HepG2 (cell line): ENCODE data around the gene FAM3A. TPM values are rescaled to one million over a fixed set of nuclear protein-coding genes. Genes with fewer than 3 reads are reported as not detected.
A peak's percentile ranks its signal among the peaks of the same experiment; 100 is the strongest.

Source experiments
- ATAC-seq: fragments of 200-7000 bp; cut with Tn5 transposase; 3 replicates; pipeline ENCODE4 v1.9.1; 2020; ENCODE audit warnings: mild to moderate bottlenecking, moderate library complexity
- BruUV-seq: library from RNA; stranded (reverse); fragments of 400-500 nt; replicated peaks from 2 replicates; lab custom pipeline; 2021; lab: Mats Ljungman, UMichigan
- CTCF ChIA-PET: fragments of 300-600 bp; formaldehyde crosslinking; extraction: SDS; loops from one replicate; lab custom pipeline; 2021; ENCODE audit warnings: low total read pairs, inconsistent platforms, low intra/inter-chr PET ratio; lab: Yijun Ruan, JAX
- POLR2A ChIA-PET: fragments of 350-600 bp; sonication (Branson Sonifier 250); formaldehyde crosslinking; loops from one replicate; lab custom pipeline; 2020; ENCODE audit warnings: antibody characterized with exemption, inconsistent platforms; lab: Yijun Ruan, JAX
- DNase-seq: peaks from one replicate; pipeline ENCODE4 v3.0.0-alpha.2; 2015; ENCODE audit warnings: low spot score
- FAIRE-seq: peaks from 3 replicates; lab custom pipeline; 2011; peaks lifted over from hg19 to GRCh38; lab: Jason Lieb, UNC
- H2AFZ ChIP-seq: one replicate; pipeline ENCODE4 v1.6.1; 2011; ENCODE audit warnings: low read length, inconsistent platforms
- H3K27ac ChIP-seq: fragments of 300-600 bp; 3 replicates; pipeline ENCODE4 v1.8.0; 2011; ENCODE audit warnings: mixed run types, mild to moderate bottlenecking, mixed read lengths, low read length, inconsistent platforms; ENCODE audit not compliant: insufficient read depth; ENCODE audit errors: extremely low read length
- H3K27me3 ChIP-seq, 2 experiments: fragments of 200-600 bp in 1 of 2; 2 replicates in 1 of 2; 3 replicates in 1 of 2; pipeline versions ENCODE4 v1.6.0 to v1.8.0; 2011; ENCODE audit warnings: low read length in 2 of 2, mild to moderate bottlenecking in 2 of 2, moderate library complexity in 2 of 2, inconsistent platforms in 1 of 2; ENCODE audit not compliant: insufficient read depth in 2 of 2, control insufficient read depth in 1 of 2
- H3K36me3 ChIP-seq, 2 experiments: fragments of 200-600 bp in 1 of 2; replicated peaks in 1 of 2; 2 replicates in 1 of 2; 3 replicates in 1 of 2; pipeline versions ENCODE4 v1.5.1 to v1.8.0; 2011; ENCODE audit warnings: low read length in 2 of 2, inconsistent platforms in 1 of 2; ENCODE audit not compliant: insufficient read depth in 2 of 2, control insufficient read depth in 1 of 2
- H3K4me1 ChIP-seq: 2 replicates; pipeline ENCODE4 v1.5.1; 2012; ENCODE audit warnings: low read length, inconsistent platforms; ENCODE audit not compliant: insufficient read depth
- H3K4me2 ChIP-seq: 2 replicates; pipeline ENCODE4 v1.6.0; 2011; ENCODE audit warnings: low read depth, low read length, inconsistent platforms
- H3K4me3 ChIP-seq, 3 experiments: fragments of 200-600 bp in 1 of 3; sonication (generic), shearing (Covaris generic) in 1 of 3; replicated peaks in 1 of 3; 2 replicates each; pipeline ENCODE4 v1.5.1; 2011 to 2016; ENCODE audit warnings: low read length in 3 of 3, inconsistent platforms in 2 of 3, low read depth in 2 of 3, mild to moderate bottlenecking in 2 of 3, control low read depth in 1 of 3, mixed read lengths in 1 of 3; ENCODE audit not compliant: insufficient read depth in 1 of 3
- H3K79me2 ChIP-seq: one replicate; pipeline ENCODE4 v1.6.1; 2011; ENCODE audit warnings: low read length, inconsistent platforms; ENCODE audit not compliant: insufficient read depth
- H3K9ac ChIP-seq: 2 replicates; pipeline ENCODE4 v1.6.0; 2011; ENCODE audit warnings: mild to moderate bottlenecking, low read depth, low read length, inconsistent platforms; ENCODE audit not compliant: insufficient read depth
- H3K9me3 ChIP-seq: 2 replicates; pipeline ENCODE4 v1.5.1; 2012; ENCODE audit warnings: mild to moderate bottlenecking, low read length
- H4K20me1 ChIP-seq: 2 replicates; pipeline ENCODE4 v1.6.0; 2011; ENCODE audit warnings: inconsistent platforms, mild to moderate bottlenecking, low read length, moderate library complexity; ENCODE audit not compliant: insufficient read depth
- ARID4A ChIP-seq: sonication (generic); formaldehyde crosslinking; IDR thresholded peaks from 2 replicates; pipeline ENCODE4 v1.5.0; 2020; ENCODE audit warnings: mild to moderate bottlenecking, missing genetic modification reagents, borderline replicate concordance
- JUND ChIP-seq: sonication (generic); formaldehyde crosslinking; IDR thresholded peaks from 2 replicates; pipeline ENCODE4 v1.8.0; 2022; ENCODE audit warnings: mild to moderate bottlenecking, missing genetic modification reagents
- NFKBIZ ChIP-seq: IDR thresholded peaks from 2 replicates; pipeline ENCODE4 v1.6.1; 2018; ENCODE audit warnings: missing genetic modification reagents, missing compliant biosample characterization
- SETDB1 ChIP-seq: sonication (generic); formaldehyde crosslinking; IDR thresholded peaks from 2 replicates; pipeline ENCODE4 v1.5.1; 2020; ENCODE audit warnings: missing genetic modification reagents, mild to moderate bottlenecking, borderline replicate concordance
- SMARCC2 ChIP-seq: fragments of 450-650 bp; IDR thresholded peaks from 2 replicates; pipeline ENCODE4 v1.6.1; 2017; ENCODE audit warnings: antibody characterized with exemption, mild to moderate bottlenecking
- ZBTB14 ChIP-seq: sonication (generic); formaldehyde crosslinking; IDR thresholded peaks from 2 replicates; pipeline ENCODE4 v1.4.0; 2020; ENCODE audit warnings: missing genetic modification reagents
- ZNF335 ChIP-seq: sonication (generic); formaldehyde crosslinking; IDR thresholded peaks from 2 replicates; pipeline ENCODE4 v1.4.0; 2020; ENCODE audit warnings: missing genetic modification reagents
- ZNF501 ChIP-seq: sonication (generic); formaldehyde crosslinking; IDR thresholded peaks from 2 replicates; pipeline ENCODE4 v1.5.1; 2020; ENCODE audit warnings: mild to moderate bottlenecking, moderate library complexity, missing genetic modification reagents
- ZNF577 ChIP-seq: sonication (generic); formaldehyde crosslinking; IDR thresholded peaks from 2 replicates; pipeline ENCODE4 v1.4.0; 2020; ENCODE audit warnings: mild to moderate bottlenecking, low read depth, missing genetic modification reagents, borderline replicate concordance
- WGBS: methylation state at CpG from one replicate; pipeline ENCODE4 v1.1.6; 2017; ENCODE audit warnings: low lambda C conversion rate; 5-methylcytosine and 5-hydroxymethylcytosine counted together
- in situ Hi-C: cut with HindIII; loops from 2 replicates; pipeline ENCODE4 v1.10.0; 2017; ENCODE audit warnings: low pct_unique_long_range_greater_than_20kb; ENCODE audit not compliant: extremely low pct_ligation_motif_present
- intact Hi-C: fragments of 100-400 bp; cut with micrococcal nuclease; formaldehyde crosslinking; loops from one replicate; pipeline ENCODE4 v1.10.0; 2022; ENCODE audit not compliant: unreplicated experiment
- polyA plus RNA-seq, 8 experiments: library from polyadenylated mRNA; depleted of rRNA in 3 of 8; stranded (reverse) in 7 of 8; unstranded in 1 of 8; fragments of >200 nt; fragmentation: Illumina TruSeq in 4 of 8; extraction: Trizol in 4 of 8; gene quantifications; 2 replicates each; pipeline versions ENCODE4 v1.2.1 to v1.2.3, GENCODE V29; 2011 to 2016; ENCODE audit warnings: low read depth in 4 of 8, missing spikeins in 1 of 8, mixed read lengths in 1 of 8; ENCODE audit not compliant: insufficient read depth in 1 of 8
- total RNA-seq, 5 experiments: library from RNA; depleted of rRNA; stranded (reverse); fragments of >200 nt; fragmentation: Illumina TruSeq; extraction: Trizol; gene quantifications; 2 replicates each; pipeline ENCODE4 v1.2.3, GENCODE V29; 2016; ENCODE audit warnings: low read depth in 1 of 5

Gene FAM3A
- total and polyA plus RNA-seq, 2 of the 13 experiments (the other 11 are each of a cell fraction or from before 2014, with no cell fraction given) = 11.2 to 22.7 TPM

DNA sequence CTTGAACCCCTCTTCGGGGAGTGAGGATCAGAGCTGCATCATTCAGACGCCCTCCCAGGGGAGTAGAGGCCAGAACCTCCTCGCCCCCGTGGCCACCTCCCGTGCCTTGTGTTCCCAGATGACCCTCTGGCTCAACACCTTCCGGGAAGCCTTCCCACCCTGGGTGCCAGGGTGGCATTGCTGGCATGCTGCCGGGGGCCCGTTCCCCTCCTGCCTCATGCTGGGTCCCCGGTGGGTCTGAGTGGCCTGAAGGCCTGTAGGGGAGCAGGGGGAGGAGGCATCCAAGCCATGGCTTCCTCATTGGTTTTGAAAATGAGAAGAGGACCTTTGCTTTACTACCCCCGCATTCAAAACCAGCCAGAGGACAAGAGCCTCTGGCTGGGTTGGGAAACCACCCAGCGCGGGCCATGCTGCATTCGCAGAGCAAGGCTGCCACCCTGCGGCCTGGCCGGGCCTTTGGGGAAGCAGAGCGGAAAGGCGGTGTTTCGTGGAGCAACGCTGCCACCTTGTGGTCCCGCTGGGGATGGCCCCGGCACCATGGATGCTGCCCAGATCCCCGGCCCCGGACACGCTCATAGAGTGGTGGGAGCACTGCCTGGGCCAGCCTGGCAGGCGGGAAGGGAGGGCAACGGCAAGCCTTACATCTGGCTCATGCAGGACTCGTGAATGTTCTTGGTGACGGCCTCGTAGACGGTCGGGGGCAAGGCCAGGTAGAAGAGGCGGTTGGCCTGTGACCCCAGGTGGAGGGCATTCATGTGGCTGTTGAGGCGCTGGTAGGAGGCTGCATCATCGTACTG is 18.7 kb upstream of the FAM3A start (continued):
- peak; percentile 36; the same call in 1 of the 2 replicates for TF ChIP-seq ARID4A (CRISPR knock-in tag)

DNA sequence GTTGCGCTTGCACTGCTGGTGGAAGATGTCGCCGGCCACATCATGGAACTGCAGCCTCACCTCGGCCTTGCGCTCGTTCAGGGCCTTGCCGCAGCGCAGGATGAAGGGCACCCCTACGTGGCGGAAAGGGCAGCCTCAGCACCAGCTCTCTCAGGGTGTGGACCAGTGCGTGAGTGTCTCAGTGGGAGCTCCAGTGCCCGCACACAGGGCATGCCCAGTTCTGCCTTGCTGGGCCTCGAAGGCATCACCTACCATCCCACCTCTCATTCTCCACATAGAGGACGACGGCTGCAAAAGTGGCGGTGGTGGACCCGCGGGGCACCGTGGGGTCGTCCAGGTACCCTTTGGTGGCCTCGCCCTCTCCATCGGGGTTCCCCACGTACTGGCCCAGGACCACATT is 16.7 kb upstream of the FAM3A start:
- TF ChIP-seq NFKBIZ (no peak), JUND (CRISPR knock-in tag) (no peak), SMARCC2 (no peak), ZNF501 (CRISPR knock-in tag) (no peak), ZNF335 (no peak), SETDB1 (CRISPR knock-in tag) (no peak), ZBTB14 (CRISPR knock-in tag) (no peak), ZNF577 (CRISPR knock-in tag) (no peak)
- TF ChIP-seq, all 625 proteins: peak for 0
- no peaks in the 10 kb centered on the region for H3K27me3 ChIP-seq
- DNase-seq = no peak
- in situ Hi-C loops (loop anchor here (25.0 kb wide), 1 partner anchor 120 kb away; the partner anchor contains the start of genes DNASE1L1 and TAFAZZIN), intact Hi-C loops (no loop called here)
- H4K20me1 ChIP-seq = no peaks in the 10 kb centered on the region
- no peak for FAIRE-seq
- no peaks in the 10 kb centered on the region for H3K79me2 ChIP-seq
- ChIA-PET POLR2A (interaction anchor here (0.9 to 1.1 kb wide), 2 partner anchors 11 to 123 kb away, joined by 3 read pairs; partner anchors contain the start of gene DNASE1L1), CTCF (no interaction called here)
- no TSS peak for BruUV-seq
- peaks cover 25% of the 10 kb centered on the region for H3K4me1 ChIP-seq
- H3K9me3 ChIP-seq = no peaks in the 10 kb centered on the region
- 100% methylated on average over 10 of the region's 23 CpGs for WGBS
- ATAC-seq = no peak
- H2AFZ ChIP-seq = no peak overlapping the region
- peaks cover 4 to 13% of the 10 kb centered on the region in 2 experiments; a peak in 3 of 5 replicates for H3K36me3 ChIP-seq
- no peak overlapping the region for H3K4me2 ChIP-seq
- no peak overlapping the region for H3K9ac ChIP-seq
- no peak overlapping the region for H3K27ac ChIP-seq
- no peak overlapping the region for H3K4me3 ChIP-seq
